ENCODE results near the gene THRAP3. TPM values are rescaled to one million over a fixed set of nuclear protein-coding genes. Genes with fewer than 3 reads are reported as not detected.

The THRAP3 gene
- total RNA-seq, 4 donors from 2014 or later, result 90.3 to 116 (median 104) TPM

DNA sequence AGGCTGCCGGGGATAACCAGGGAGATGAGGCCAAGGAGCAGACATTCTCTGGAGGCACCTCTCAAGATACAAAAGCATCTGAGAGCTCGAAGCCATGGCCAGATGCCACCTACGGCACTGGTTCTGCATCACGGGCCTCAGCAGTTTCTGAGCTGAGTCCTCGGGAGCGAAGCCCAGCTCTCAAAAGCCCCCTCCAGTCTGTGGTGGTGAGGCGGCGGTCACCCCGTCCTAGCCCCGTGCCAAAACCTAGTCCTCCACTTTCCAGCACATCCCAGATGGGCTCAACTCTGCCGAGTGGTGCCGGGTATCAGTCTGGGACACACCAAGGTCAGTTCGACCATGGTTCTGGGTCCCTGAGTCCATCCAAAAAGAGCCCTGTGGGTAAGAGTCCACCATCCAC lies 62.6 kb downstream of the THRAP3 start:
- Histone ChIP-seq H3K27ac (replicated peaks in 1 of 4) (peak overlapping the region in 2 of 4 donors; percentile 19 to 68), H3K4me3 (no peak overlapping the region), H3K36me3 (peaks cover 38 to 83% (median 59%) of the 10 kb centered on the region in 4 donors), H3K9me3 (no peaks in the 10 kb centered on the region), H3K27me3 (no peaks in the 10 kb centered on the region), H3K4me1 (peaks cover 27 to 57% (median 53%) of the 10 kb centered on the region in 4 donors)
- no peak for DNase-seq (ENCODE audit: extremely low spot score)
- no peak for TF ChIP-seq EP300 (IDR thresholded peaks at IDR 0.05)
- 82% methylated on average over 10 of the region's 13 CpGs for WGBS
- intact Hi-C loops (cut with DNase I), result loop anchor here (5.0 kb wide), 3 partner anchors 60 to 190 kb away; partner anchors contain the start of gene TRAPPC3

GRCh38 chr1:36287595-36287994 lies 63.4 kb downstream of the THRAP3 start:
- intact Hi-C loops (cut with DNase I), result loop anchor here (5.0 kb wide), 3 partner anchors 60 to 190 kb away; partner anchors contain the start of gene TRAPPC3
- H3K27me3 ChIP-seq, result no peaks in the 10 kb centered on the region
- peak overlapping the region in 1 of 4 donors; percentile 3 for H3K27ac ChIP-seq (replicated peaks in 1 of 4)
- peaks cover 43 to 88% (median 63%) of the 10 kb centered on the region in 4 donors for H3K36me3 ChIP-seq
- WGBS, result 86% methylated on average over 5 of the region's 5 CpGs
- no peak for DNase-seq (ENCODE audit: extremely low spot score)
- H3K4me1 ChIP-seq, result peaks cover 24 to 49% (median 45%) of the 10 kb centered on the region in 4 donors
- TF ChIP-seq POLR2A (IDR thresholded peaks at IDR 0.05; ENCODE audit: low read depth), result no peak
- TF ChIP-seq, protein P1, sequence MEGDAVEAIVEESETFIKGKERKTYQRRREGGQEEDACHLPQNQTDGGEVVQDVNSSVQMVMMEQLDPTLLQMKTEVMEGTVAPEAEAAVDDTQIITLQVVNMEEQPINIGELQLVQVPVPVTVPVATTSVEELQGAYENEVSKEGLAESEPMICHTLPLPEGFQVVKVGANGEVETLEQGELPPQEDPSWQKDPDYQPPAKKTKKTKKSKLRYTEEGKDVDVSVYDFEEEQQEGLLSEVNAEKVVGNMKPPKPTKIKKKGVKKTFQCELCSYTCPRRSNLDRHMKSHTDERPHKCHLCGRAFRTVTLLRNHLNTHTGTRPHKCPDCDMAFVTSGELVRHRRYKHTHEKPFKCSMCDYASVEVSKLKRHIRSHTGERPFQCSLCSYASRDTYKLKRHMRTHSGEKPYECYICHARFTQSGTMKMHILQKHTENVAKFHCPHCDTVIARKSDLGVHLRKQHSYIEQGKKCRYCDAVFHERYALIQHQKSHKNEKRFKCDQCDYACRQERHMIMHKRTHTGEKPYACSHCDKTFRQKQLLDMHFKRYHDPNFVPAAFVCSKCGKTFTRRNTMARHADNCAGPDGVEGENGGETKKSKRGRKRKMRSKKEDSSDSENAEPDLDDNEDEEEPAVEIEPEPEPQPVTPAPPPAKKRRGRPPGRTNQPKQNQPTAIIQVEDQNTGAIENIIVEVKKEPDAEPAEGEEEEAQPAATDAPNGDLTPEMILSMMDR (IDR thresholded peaks at IDR 0.05), result no peak
- no peak for TF ChIP-seq POLR2AphosphoS5 (IDR thresholded peaks at IDR 0.05)
- no peak for TF ChIP-seq EP300 (IDR thresholded peaks at IDR 0.05)
- H3K4me3 ChIP-seq, result no peak overlapping the region
- no peaks in the 10 kb centered on the region for H3K9me3 ChIP-seq

DNA sequence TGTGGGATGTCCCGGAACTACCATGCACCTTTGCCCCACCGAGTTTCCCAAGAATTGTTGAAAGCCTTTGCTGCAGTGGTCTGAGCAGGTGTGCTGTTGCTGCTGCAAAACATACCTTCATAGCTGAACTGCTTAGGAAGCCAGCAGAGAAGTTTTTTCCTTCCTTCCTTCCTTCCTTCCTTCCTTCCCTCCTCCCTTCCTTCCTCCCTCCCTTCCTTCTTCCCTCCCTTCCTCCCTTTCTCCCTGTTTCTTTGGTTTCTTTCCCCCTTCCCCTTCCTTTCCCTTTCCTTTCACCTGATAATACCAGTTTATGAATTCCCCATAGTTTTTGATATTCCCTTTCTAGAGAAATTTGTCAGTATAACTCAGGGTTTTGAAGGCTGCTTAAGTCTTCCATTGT lies 71.1 kb downstream of the THRAP3 start:
- Histone ChIP-seq H3K4me1 (peaks cover 6 to 23% (median 21%) of the 10 kb centered on the region in 4 donors), H3K36me3 (peaks cover 43 to 98% (median 95%) of the 10 kb centered on the region in 4 donors), H3K27me3 (no peaks in the 10 kb centered on the region), H3K27ac (replicated peaks in 1 of 4) (no peak overlapping the region), H3K9me3 (no peaks in the 10 kb centered on the region), H3K4me3 (no peak overlapping the region)
- intact Hi-C loops (cut with DNase I), result no loop called here
- 98% methylated on average over 2 of the region's 2 CpGs for WGBS
- TF ChIP-seq, protein P1 (IDR thresholded peaks at IDR 0.05), result no peak
- TF ChIP-seq POLR2A (IDR thresholded peaks at IDR 0.05; ENCODE audit: low read depth) (no peak), POLR2AphosphoS5 (IDR thresholded peaks at IDR 0.05) (no peak), EP300 (IDR thresholded peaks at IDR 0.05) (no peak)
- DNase-seq (ENCODE audit: extremely low spot score), result no peak

DNA sequence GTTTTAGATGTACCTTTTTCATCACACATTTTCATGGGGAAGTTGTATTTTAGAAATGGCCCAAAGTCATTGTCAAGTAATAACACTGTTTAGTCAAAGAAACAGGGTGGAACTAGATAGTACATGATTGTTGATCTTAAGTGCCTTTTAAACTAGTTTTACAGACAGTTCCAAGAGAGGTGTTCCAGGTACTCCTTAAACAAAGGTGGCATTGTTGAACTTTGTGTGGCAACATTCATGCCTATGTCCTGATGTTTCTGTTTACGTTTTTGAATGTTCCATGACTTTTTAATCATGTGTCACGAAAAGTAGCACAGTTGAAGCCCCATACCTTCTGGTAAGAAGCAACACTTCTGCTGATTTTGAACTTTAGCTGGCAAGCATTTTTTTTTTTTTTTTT lies 72.8 kb downstream of the THRAP3 start:
- no peak for DNase-seq (ENCODE audit: extremely low spot score)
- intact Hi-C loops (cut with DNase I), result no loop called here
- no peaks in the 10 kb centered on the region for H3K9me3 ChIP-seq
- H3K36me3 ChIP-seq, result peaks cover 50 to 98% (median 95%) of the 10 kb centered on the region in 4 donors
- TF ChIP-seq POLR2A (IDR thresholded peaks at IDR 0.05; ENCODE audit: low read depth) (no peak), POLR2AphosphoS5 (IDR thresholded peaks at IDR 0.05) (no peak), EP300 (IDR thresholded peaks at IDR 0.05) (no peak)
- TF ChIP-seq, protein P1 (IDR thresholded peaks at IDR 0.05), result no peak
- no peak overlapping the region for H3K27ac ChIP-seq (replicated peaks in 1 of 4)
- peaks cover 6 to 16% (median 14%) of the 10 kb centered on the region in 4 donors for H3K4me1 ChIP-seq
- 80% methylated on average over 2 of the region's 2 CpGs for WGBS
- H3K27me3 ChIP-seq, result no peaks in the 10 kb centered on the region
- no peak overlapping the region for H3K4me3 ChIP-seq

- TF ChIP-seq, protein P1 (IDR thresholded peaks at IDR 0.05), result no peak
- no peak for TF ChIP-seq EP300 (IDR thresholded peaks at IDR 0.05)
- TF ChIP-seq POLR2AphosphoS5 (IDR thresholded peaks at IDR 0.05), result no peak
- TF ChIP-seq POLR2A (IDR thresholded peaks at IDR 0.05; ENCODE audit: low read depth), result no peak
- peaks cover 59 to 98% (median 96%) of the 10 kb centered on the region in 4 donors for H3K36me3 ChIP-seq
Measured at GRCh38 chr1:36298640-36299039, 74.4 kb downstream of the THRAP3 start.

More at GRCh38 chr1:36298640-36299039, 74.4 kb downstream of the THRAP3 start:
- intact Hi-C loops (cut with DNase I), result no loop called here
- WGBS, result 88% methylated on average over 5 of the region's 5 CpGs
- Histone ChIP-seq H3K27ac (replicated peaks in 1 of 4) (no peak overlapping the region), H3K4me1 (peaks cover 6 to 16% (median 14%) of the 10 kb centered on the region in 4 donors), H3K4me3 (no peak overlapping the region), H3K27me3 (no peaks in the 10 kb centered on the region), H3K9me3 (no peaks in the 10 kb centered on the region)
- no peak for DNase-seq (ENCODE audit: extremely low spot score)

All from esophagus muscularis mucosa (tissue), 4 donors.